ENCODE measurements around the gene IL19.

The IL19 gene, protein sequence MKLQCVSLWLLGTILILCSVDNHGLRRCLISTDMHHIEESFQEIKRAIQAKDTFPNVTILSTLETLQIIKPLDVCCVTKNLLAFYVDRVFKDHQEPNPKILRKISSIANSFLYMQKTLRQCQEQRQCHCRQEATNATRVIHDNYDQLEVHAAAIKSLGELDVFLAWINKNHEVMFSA

DNA sequence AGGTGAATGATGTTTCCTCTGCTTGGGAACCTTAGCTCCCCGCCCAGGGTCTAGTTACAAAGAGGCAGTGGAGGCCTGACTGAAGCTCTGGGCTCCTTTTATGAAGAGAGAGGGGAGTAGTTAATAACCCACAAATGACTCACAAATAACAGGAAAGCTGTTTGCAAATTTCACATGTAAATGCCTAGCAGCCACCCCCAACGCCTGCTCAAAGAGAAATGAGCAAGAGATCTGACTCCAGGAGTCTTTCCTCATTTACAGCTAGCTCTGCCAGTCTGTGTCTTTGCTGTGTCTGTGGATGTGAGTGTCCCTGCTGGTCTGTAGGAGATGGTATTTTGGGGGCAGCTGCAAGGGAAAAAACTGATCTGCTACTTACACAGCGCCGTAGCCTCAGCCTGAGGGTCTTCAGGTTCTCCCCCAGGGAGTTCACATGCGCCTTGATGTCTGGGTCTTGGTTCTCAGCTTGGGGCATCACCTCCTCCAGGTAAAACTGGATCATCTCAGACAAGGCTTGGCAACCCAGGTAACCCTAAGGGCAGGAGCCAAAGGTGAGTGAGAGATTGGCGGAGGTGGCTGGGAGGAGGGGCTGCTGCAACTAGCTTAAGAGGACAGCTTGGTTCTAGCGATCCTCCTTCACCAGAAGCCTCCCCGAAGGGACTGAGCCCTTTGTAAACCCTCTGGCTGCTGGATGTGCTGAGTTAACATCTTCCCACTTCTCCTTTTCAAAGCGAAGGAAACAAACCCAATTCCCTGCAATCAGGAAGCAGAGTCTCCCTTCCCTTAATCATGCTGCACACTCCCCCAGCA is at the start of gene IL19:
IL19 (plus strand) TSS at position 243 of the 807 bp plus-strand sequence. CDS start 65,890 bp downstream, outside the sequence.
- in situ Hi-C loops (cut with MboI; ENCODE audit: low sequenced_read_pairs) = no loop called here

DNA sequence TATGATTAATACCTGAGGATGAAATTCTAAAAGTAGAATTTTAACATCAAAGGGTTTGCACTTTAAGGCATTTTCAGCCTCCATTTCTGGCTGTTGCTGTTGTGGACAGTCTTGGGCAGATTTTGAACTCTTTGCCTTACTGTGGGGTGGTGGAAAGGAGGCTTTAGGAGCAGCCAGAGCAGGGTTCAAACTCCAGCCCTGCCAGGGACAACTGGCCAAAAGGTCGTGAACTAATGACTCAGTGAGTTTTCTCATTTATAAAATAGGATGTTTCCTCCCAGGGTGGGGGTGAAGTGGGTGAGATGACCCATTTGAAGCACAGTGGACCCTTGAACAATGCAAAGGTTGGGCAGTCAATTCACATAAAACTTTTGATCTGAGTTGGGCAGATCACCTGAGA is 49.1 kb upstream of the IL19 start:
- in situ Hi-C loops (cut with MboI; ENCODE audit: low sequenced_read_pairs) = no loop called here

DNA sequence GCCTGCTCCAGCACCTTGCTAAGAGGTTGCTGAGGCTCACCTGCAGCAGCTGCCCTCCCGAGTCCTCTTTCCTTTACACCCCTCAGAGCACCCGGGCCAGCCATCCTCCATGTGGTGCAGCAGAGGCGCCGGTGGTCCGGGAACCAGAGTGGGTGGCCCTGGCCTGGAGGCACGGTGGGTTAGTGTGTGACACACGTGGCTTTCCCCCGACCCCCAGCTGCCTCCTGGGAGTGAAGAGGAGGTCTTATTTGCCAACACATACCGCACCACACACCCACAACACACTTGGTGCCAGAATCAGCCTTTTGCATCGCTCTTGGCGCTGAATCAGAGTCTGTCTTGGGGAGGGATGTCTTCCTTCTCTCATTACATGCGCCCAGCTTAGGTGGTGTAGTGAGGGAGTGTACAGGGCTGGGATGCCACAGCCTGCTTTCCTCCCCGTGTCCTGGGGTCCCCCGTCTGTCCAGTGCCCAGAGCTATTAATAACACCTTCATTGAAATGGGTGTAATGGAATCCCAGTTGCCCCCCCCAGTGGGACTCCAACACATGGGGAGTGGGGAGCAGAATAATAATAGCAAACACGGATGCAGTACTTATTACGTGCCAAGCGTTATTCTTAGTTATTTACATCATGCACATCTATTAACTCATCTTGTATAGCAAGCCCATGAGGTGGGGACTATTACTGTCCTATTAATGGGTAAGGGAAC is 47.7 kb upstream of the IL19 start:
- in situ Hi-C loops (cut with MboI; ENCODE audit: low sequenced_read_pairs) = no loop called here

DNA sequence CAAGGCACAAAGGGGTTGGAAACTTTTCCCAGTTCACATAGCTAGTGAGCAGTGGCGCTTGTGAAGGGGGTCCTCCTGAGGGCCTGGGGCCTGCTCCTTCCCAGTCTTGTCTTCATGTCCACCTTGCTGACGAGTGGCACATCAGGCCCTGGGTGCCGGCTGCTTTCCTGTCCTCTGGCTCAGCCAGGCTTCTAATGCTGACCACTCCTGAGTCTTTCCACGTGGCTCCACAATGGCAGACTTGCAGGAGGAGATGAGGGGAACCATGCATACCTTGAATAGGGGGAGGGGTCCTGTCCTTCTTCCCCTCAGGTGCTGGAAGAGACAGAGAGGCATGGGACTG is 47.1 kb upstream of the IL19 start:
- in situ Hi-C loops (cut with MboI; ENCODE audit: low sequenced_read_pairs) = no loop called here

DNA sequence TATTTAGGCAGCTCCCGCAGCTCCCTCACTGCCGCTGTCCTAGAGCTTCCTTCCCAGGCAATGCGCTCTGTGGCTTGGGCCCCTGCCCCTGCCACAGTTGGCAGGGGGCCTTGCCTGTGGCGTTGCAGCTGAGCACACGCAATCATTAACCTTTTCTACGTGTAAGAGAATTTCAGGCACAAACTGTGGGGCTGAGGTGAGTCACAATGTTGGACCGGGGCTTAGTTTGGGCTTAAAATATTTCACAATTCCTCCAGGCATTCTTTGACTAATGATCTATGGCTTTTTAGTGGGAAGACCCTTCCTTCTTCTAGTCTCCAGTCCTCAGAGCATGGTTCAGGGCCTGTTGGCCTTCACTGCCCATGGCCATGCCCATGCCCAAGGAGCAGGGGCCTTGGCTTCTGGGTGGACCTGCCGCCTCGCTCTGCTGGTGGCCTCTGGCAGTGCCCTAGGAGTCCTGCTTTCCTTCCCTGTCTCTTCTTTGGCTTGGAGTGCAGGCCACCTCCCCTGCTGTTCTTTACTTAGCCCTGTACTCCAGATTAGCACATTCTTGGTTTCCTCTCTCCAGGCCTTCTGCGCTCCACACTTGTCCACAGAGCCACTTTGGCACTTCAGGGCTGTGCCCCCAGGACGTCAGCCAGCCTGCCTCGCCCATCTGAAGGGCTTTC is 46.6 kb upstream of the IL19 start:
- in situ Hi-C loops (cut with MboI; ENCODE audit: low sequenced_read_pairs) = no loop called here

DNA sequence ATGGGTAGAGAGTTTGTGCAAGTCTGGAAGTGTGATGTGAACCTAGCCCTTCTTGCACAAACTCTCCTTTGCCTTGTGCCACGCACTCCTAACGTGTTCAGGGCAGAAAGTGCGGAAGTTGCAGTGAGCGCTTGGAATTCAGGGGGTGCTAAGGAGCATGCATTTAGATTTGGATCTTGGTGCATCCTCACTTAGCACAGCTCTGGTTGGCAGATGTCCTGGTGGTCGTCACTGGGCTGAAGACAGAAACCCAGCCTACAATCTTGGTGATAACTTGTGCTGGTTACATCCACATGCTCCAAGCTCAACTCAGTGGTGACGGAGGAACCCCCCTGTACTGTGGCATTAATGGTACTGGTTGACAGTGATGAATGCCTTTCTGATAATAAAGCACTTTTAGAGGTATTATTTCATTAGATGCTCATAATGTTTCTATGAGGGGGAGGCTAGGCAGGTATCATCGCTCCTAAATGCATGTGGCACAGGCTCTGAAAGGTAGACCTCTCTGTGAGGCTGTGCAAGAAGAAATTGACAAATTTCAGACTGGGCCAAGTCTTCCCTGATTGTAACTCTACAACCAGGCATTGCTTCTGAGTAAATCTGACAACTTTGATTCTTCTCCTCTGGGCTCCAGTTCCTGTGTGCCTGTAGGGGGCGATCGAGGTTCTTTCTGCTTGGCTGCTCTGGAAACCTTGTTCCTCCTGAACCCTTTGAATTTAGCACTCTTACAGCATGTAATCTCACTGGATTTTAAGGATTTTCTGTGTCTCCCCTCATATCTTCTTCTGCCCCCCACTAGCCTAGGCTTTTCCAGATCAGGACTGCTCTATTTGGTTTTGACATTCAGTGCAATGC is 45.2 kb upstream of the IL19 start:
- in situ Hi-C loops (cut with MboI; ENCODE audit: low sequenced_read_pairs) = no loop called here

DNA sequence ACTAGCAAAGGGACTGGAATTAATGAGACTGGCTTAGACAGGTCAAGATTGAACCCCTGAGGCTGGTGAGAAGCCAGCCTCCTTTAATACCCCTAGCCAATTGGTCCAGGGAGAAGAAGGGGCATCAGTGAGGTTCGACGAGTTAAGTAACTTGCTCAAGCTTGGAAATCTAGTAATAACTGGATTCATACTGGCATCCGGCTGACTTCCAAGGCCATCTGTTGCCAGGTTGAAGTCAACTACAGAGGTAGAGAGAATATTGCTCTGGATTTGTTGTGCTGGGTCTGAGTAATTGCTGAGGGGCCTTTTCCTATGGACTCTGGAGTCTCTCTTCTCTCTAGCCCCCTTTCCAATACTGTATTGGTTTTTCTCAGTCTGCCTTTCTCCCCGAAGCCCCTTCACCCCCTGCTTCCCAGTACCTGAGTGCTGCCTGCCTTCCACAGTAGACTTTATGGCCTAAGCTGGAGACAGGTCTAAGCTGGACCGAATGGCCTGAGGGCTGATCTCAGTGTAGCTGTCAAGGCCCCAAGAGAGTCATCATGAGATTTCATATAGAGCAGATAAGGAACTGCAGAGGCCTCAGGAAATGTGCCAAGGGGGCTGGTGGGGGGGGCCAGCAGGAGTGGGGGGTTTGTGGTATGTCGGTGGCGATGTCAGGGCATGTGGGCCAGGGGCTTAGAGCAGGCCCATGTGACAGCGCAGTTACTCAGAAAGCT is 42.4 kb upstream of the IL19 start:
- in situ Hi-C loops (cut with MboI; ENCODE audit: low sequenced_read_pairs) = no loop called here

DNA sequence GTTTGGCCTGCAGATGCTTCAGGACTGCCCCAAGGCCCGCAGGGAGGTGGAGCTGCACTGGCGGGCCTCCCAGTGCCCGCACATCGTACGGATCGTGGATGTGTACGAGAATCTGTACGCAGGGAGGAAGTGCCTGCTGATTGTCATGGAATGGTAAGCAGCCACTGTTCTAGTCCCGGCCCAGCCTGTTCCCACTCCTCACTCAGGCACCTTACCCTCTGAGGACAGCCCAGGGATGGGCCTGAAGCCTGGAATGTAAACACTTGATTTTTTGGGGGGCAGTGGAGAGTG is 41.9 kb upstream of the IL19 start:
- in situ Hi-C loops (cut with MboI; ENCODE audit: low sequenced_read_pairs) = no loop called here

DNA sequence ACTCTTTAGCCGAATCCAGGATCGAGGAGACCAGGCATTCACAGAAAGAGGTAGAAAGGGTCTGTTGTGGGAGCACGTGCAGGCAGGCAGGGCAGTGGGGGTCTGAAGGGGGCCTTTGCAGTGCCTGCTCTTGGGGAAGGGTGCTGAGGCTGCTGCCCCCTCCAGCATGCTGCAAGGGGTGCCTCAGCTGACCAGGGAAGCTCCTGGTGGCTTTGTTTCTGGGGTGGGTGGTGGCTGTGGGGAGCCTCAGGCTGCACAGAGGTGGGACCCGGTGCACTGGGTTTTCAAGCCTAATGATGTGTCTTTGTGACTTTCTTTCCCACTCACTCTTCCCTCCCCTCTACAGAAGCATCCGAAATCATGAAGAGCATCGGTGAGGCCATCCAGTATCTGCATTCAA is 41.5 kb upstream of the IL19 start:
- in situ Hi-C loops (cut with MboI; ENCODE audit: low sequenced_read_pairs) = no loop called here

DNA sequence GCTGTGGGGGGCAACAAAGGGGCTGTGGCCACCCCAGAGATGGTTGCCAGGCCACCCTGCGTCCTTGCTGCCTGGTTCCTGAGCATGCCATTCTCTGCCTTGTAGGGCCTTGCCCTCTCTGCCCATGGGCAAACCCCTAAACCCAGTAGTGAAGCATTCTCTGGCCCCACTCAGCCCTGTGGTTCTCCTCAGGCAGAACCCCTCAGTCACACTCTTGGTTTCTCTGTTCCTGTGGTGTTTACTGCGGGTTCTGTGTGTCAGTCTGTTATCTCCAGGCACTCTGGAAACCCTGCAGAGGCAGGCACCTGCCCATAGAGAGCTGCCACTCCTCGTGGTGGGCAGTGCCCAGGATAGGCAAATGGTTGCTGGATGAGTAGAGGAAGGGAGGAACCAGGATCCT is 41.1 kb upstream of the IL19 start:
- in situ Hi-C loops (cut with MboI; ENCODE audit: low sequenced_read_pairs) = no loop called here

DNA sequence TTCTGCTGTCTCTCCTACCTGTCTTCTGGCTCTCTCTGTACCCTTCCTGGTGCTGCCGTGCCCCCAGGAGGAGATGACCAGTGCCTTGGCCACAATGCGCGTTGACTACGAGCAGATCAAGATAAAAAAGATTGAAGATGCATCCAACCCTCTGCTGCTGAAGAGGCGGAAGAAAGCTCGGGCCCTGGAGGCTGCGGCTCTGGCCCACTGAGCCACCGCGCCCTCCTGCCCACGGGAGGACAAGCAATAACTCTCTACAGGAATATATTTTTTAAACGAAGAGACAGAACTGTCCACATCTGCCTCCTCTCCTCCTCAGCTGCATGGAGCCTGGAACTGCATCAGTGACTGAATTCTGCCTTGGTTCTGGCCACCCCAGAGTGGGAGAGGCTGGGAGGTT is 38.1 kb upstream of the IL19 start:
- in situ Hi-C loops (cut with MboI; ENCODE audit: low sequenced_read_pairs) = loop anchor here (10.0 kb wide), 1 partner anchor 182 kb away; no protein-coding TSS in a partner anchor

DNA sequence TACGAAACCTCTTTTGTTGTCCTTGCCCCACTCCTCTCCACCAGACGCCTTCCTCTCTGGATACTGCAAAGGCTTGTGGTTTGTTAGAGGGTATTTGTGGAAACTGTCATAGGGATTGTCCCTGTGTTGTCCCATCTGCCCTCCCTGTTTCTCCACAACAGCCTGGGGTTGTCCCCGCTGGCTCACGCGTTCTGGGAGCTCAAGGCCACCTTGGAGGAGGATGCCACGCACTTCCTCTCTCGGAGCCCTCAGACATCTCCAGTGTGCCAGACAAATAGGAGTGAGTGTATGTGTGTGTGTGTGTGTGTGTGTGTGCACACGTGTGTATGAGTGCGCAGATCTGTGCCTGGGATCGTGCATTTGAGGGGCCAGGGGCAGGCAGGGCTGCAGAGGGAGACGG is 37.6 kb upstream of the IL19 start:
- in situ Hi-C loops (cut with MboI; ENCODE audit: low sequenced_read_pairs) = loop anchor here (10.0 kb wide), 1 partner anchor 182 kb away; no protein-coding TSS in a partner anchor

DNA sequence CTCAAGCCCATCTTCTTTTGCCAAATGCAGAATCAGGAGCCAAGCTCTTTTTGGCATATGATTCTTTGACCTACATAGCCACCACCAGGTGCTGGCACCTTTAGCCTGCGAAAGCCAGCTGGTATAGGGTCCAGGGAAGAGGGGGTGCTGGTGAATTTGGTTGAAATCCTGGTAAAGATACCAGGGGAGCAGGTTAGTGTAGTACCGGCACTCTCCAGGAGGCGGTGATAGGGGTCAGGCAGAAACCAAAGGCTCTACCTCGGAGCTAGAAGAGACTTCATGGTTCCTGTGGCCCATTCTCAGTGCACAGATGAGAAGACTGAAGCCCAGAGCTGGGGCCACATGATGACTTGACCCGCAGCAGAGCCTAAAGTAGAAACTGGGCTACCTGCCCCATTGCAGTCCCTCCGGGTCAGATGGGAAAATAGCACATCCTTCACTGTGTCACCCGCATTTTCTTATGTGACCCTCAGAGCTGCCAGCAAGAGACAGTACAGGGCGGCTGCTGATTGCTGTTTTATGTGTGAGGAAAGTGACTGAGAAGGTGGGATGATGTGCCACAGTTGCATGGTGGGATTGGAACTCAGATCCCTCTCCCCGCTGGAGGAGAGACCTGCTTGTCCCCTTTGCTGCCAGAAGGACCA is 36.0 kb upstream of the IL19 start:
- in situ Hi-C loops (cut with MboI; ENCODE audit: low sequenced_read_pairs) = loop anchor here (10.0 kb wide), 1 partner anchor 180 kb away; no protein-coding TSS in a partner anchor

DNA sequence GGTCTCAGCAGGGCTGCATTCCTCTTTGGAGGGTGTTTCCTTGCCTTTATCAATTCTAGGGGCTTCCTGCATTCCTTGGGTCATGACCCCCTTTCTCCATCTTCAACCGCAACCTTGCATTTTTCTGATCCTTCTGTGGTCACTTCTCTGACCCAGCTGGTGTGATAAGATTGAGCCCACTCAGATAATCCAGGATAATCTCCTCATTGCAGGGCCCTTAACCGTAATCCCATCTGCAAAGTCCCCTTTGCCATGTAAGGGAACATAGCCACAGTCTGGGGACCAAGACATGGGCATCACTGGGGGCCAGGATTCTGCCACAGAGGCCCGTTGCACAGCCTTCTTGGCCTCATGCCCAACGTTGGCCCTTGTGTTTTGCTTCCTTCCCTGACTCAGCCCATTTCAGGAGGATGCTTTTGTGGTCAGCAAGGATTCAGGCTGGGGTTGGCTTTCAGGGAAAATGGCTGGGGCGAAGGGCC is 35.0 kb upstream of the IL19 start:
- in situ Hi-C loops (cut with MboI; ENCODE audit: low sequenced_read_pairs) = loop anchor here (10.0 kb wide), 1 partner anchor 179 kb away; no protein-coding TSS in a partner anchor

DNA sequence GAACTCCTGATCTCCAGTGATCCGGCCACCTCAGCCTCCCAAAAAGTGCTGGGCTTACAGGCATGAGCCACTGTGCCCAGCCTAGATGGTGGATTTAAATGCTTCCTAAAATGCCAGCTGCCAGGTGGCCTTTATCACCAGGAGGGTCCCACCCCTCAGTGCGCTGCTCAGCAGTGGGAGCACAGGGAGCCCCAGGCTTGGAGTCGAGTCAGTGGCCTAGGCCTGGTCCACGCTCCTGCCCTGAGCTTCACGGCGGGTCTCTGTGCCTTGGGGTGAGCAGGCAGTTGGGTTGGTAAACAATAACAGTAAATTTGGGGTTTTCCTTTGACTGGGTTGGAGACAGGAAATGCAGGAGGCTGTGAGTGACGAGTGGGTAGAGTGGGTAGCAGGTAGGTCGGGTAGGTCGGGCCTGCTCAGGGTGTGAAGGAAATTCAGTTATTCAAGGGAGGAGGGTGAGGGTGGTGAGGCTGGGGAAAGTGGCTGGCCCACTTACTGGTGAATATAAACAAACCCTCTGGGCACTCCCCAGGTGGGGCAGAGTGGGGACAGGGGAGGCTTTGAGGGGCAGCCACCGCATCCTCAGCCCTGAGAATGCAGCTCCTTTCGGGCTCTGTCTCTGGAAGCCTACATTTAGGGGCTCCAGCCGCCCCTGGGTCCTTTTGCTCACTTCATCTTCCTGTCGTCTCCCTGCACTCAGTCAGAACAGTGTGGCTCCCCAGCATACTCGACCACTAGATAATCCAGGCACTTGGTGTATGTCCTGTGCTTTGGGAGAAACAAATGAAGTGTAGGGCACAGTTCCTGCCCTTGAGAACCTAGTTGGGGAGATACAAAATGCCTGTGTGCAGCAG is 33.5 kb upstream of the IL19 start:
- in situ Hi-C loops (cut with MboI; ENCODE audit: low sequenced_read_pairs) = loop anchor here (10.0 kb wide), 1 partner anchor 178 kb away; no protein-coding TSS in a partner anchor

DNA sequence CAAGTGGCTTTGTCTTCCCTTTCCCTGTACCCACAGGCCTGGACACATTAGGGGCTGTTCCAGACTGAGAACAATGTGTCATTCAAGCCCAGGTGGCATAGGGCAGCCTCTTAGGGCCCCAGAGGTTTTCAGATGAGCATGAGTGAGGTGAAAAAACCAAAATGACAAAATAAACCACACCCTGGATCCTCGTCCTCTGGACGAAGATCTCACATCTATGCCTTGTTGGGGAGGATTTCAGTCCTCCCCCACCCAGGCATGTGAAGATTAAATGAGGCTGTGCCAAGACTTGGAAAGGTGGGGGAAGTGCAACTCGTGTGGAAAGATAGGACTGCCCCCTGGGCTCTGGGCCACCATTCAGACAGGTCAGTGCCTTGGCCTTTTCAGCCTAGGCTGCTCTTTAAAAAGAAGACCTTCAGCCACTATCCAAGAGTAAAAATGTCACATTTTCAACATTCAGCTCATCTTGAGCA is 32.8 kb upstream of the IL19 start:
- in situ Hi-C loops (cut with MboI; ENCODE audit: low sequenced_read_pairs) = loop anchor here (10.0 kb wide), 1 partner anchor 177 kb away; no protein-coding TSS in a partner anchor

DNA sequence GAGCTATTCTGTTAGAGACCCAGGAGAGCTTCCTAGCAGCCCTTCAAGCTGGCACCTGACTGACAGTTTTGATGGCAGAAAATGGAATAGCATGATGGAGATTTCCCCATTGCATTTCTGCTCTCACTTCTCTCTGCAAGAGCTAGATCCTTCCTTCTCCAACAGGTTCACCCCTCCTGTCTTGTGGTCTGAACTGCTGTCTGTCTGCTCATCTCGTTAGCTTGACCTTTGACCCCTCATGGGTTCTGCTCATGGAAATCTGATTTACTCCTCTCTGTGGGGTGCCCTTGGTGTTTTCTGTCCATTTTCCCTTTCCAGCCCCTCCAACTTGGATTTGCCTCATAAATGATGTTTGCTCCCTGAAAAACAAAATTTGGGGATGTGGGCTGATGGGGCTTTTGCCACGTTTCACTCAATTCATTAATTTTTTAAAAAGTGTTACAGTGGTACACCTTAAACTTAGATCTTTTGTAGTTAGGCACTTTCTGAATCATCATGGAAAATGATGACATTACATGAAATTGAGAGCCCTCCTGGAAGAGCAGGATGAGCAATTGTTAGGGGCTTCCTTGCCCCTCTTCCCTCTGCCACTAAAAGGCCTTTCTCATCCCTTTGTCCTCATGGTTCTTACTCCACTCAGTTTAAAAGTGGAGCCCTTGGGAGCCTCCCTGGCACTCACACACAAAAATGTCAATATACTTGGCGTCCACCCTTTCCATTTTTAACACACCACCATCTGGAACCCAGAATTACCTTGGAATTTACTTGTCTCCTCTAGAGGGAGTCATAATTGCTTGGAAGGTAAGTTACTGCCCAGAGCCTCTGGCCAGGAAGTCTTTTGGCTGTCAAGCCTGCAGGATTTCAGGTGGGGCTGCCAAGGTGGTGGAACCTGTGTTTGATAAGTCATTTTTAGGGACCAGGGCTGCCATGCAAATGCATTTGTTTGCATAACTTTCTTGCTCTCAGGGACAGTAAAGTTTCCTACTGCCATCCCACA is 31.9 kb upstream of the IL19 start:
- in situ Hi-C loops (cut with MboI; ENCODE audit: low sequenced_read_pairs) = loop anchor here (10.0 kb wide), 1 partner anchor 176 kb away; no protein-coding TSS in a partner anchor

Data from HL-60/S4 treated with retinoic acid at 250 ng/mL for 4 days and 3 days (cell line).